Left lung (tissue), 10 donors: Measurements from ENCODE around the gene FAM131C. TPM values are rescaled to one million over a fixed set of nuclear protein-coding genes. Genes with fewer than 3 reads are reported as not detected.

ENCODE experiments used
- ATAC-seq: fragments of 200-7000 bp; cut with Tn5 transposase; one replicate; pipeline ENCODE4 v1.9.1; 2020; ENCODE audit warnings: moderate library complexity
- DNase-seq, 4 donors: peaks; one replicate each; pipeline ENCODE4 v3.0.0-alpha.2; 2013 to 2020
- H3K27ac ChIP-seq, 2 donors: fragments of 200-600 bp; sonication (generic) in 1 of 2; one replicate each; pipeline versions ENCODE4 v1.5.0 to v1.8.0; 2020 to 2021
- H3K27me3 ChIP-seq, 2 donors: fragments of 200-600 bp; sonication (generic) in 1 of 2; one replicate each; pipeline versions ENCODE4 v1.5.0 to v1.8.0; 2020 to 2021
- H3K36me3 ChIP-seq, 2 donors: fragments of 200-600 bp; sonication (generic) in 1 of 2; one replicate each; pipeline versions ENCODE4 v1.5.0 to v1.8.0; 2020 to 2021
- H3K4me1 ChIP-seq, 2 donors: fragments of 200-600 bp; one replicate each; pipeline ENCODE4 v1.8.0; 2021
- H3K4me3 ChIP-seq, 2 donors: fragments of 200-600 bp; sonication (generic) in 1 of 2; one replicate each; pipeline versions ENCODE4 v1.5.0 to v1.8.0; 2020 to 2021; ENCODE audit warnings: mild to moderate bottlenecking in 1 of 2
- H3K9me3 ChIP-seq, 2 donors: fragments of 200-600 bp; sonication (generic) in 1 of 2; one replicate each; pipeline versions ENCODE4 v1.5.0 to v1.8.0; 2020 to 2021
- intact Hi-C, 2 donors: fragments of 100-400 bp; cut with DNase I; formaldehyde crosslinking; loops; one replicate each; pipeline versions ENCODE4 v1.11.2 to v1.14.2; 2022
- polyA plus RNA-seq, 6 donors: library from polyadenylated mRNA; unstranded; fragments of 120-200 nt; gene quantifications; one replicate each; pipeline ENCODE4 v1.2.1, GENCODE V29; 2013; ENCODE audit not compliant: insufficient read length in 6 of 6
- total RNA-seq, 2 donors: library from RNA; stranded (reverse); fragmentation: NEBNext Ultra II Directional; extraction: Animal tissue kit (Norgen Biotek cat#: 25700); gene quantifications; one replicate each; pipeline ENCODE4 v1.2.1, GENCODE V29; 2021
- TF ChIP-seq, protein P1 (sequence below), 2 donors: fragments of 200-600 bp; sonication (generic) in 1 of 2; IDR thresholded peaks; one replicate each; pipeline versions ENCODE4 v1.5.0 to v1.8.0; 2021; ENCODE audit warnings: antibody characterized with exemption in 2 of 2
- donor health status: DM: no; HTN: yes; CAD: no.
- donor health status: DM: no; HTN: no; CAD: no.

Gene FAM131C
- total and polyA plus RNA-seq, 8 donors: 0.08 to 0.21 (median 0.17) TPM; not detected in 4

DNA sequence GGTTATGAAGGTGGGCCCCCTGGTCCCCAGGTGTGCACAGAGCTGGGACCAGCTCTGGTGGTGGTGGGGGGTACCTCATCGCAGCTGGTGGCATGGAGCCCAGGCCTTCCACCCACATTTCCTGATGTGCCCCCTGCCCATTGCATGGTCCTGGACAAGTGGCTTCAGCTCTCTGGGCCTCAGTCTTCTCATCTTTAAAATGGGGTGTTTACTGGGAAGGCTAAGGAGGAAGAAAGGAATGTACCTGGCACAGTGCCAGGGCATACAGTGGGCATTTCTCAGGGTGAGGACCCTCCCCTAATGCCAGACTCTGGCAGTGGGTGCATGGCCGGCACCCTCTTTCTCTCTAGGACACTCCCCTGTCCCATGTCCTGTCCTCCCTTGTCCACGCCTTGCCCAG lies 22.4 kb downstream of the FAM131C start:
- ATAC-seq: no peak
- peaks cover 0 to 4% of the 10 kb centered on the region in 2 donors for H3K4me1 ChIP-seq
- no peak overlapping the region for H3K4me3 ChIP-seq
- DNase-seq: no peak
- H3K27ac ChIP-seq: no peak overlapping the region
- no peaks in the 10 kb centered on the region for H3K36me3 ChIP-seq
- intact Hi-C loops: no loop called here
- H3K27me3 ChIP-seq: peaks cover 0 to 9% of the 10 kb centered on the region in 2 donors
- H3K9me3 ChIP-seq: no peaks in the 10 kb centered on the region
- TF ChIP-seq, protein P1, sequence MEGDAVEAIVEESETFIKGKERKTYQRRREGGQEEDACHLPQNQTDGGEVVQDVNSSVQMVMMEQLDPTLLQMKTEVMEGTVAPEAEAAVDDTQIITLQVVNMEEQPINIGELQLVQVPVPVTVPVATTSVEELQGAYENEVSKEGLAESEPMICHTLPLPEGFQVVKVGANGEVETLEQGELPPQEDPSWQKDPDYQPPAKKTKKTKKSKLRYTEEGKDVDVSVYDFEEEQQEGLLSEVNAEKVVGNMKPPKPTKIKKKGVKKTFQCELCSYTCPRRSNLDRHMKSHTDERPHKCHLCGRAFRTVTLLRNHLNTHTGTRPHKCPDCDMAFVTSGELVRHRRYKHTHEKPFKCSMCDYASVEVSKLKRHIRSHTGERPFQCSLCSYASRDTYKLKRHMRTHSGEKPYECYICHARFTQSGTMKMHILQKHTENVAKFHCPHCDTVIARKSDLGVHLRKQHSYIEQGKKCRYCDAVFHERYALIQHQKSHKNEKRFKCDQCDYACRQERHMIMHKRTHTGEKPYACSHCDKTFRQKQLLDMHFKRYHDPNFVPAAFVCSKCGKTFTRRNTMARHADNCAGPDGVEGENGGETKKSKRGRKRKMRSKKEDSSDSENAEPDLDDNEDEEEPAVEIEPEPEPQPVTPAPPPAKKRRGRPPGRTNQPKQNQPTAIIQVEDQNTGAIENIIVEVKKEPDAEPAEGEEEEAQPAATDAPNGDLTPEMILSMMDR (IDR thresholded peaks at IDR 0.05): no peak

- Histone ChIP-seq H3K36me3 (no peaks in the 10 kb centered on the region), H3K4me1 (no peaks in the 10 kb centered on the region), H3K4me3 (no peak overlapping the region), H3K27me3 (peaks cover 0 to 9% of the 10 kb centered on the region in 2 donors), H3K27ac (no peak overlapping the region), H3K9me3 (no peaks in the 10 kb centered on the region)
- DNase-seq (no peak), ATAC-seq (no peak)
- intact Hi-C loops: no loop called here
- TF ChIP-seq, protein P1 (IDR thresholded peaks at IDR 0.05): no peak
Measured at GRCh38 chr1:16050328-16050727, 23.1 kb downstream of the FAM131C start.

- TF ChIP-seq, protein P1 (IDR thresholded peaks at IDR 0.05): no peak
- peak; percentile 91 for ATAC-seq
- intact Hi-C loops: no loop called here
Measured at GRCh38 chr1:16048573-16049189, 24.8 kb downstream of the FAM131C start.

GRCh38 chr1:16047791-16048475 lies 25.5 kb downstream of the FAM131C start:
- TF ChIP-seq, protein P1 (IDR thresholded peaks at IDR 0.05): no peak
- no peaks in the 10 kb centered on the region for H3K9me3 ChIP-seq
- DNase-seq: no peak
- no peaks in the 10 kb centered on the region for H3K4me1 ChIP-seq
- no peaks in the 10 kb centered on the region for H3K36me3 ChIP-seq
- peaks cover 0 to 9% of the 10 kb centered on the region in 2 donors for H3K27me3 ChIP-seq
- H3K27ac ChIP-seq: no peak overlapping the region
- ATAC-seq: no peak
- intact Hi-C loops: no loop called here
- H3K4me3 ChIP-seq: no peak overlapping the region

More at GRCh38 chr1:16048573-16049189, 24.8 kb downstream of the FAM131C start:
- H3K9me3 ChIP-seq: no peaks in the 10 kb centered on the region
- no peaks in the 10 kb centered on the region for H3K36me3 ChIP-seq
- peaks cover 0 to 9% of the 10 kb centered on the region in 2 donors for H3K27me3 ChIP-seq
- peak overlapping the region; percentile 26 to 35 for H3K4me3 ChIP-seq
- H3K27ac ChIP-seq: no peak overlapping the region
- peak in 3 of 4 donors; percentile 44 to 83 (median 69) for DNase-seq
- H3K4me1 ChIP-seq: no peaks in the 10 kb centered on the region

DNA sequence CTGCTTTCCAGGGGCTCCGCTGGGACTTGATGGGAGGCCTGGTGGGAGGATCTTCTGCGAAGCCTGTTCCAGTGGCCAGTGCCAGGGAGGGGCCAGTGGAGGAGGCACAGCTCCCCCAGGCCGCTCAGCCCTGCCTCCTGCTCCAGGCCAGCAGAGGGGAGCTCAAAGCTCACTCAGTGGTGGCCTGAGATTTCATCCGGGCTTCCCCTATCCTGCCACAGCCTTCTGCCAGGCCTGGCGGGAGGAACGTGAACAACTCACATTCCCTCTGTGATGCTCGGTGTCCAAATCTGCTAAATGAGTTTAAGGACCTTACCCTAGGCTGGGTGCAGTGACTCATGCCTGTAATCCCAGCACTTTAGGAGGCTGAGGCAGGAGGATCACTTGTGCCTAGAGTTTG lies 26.6 kb downstream of the FAM131C start:
- no peak overlapping the region for H3K27ac ChIP-seq
- DNase-seq (no peak), ATAC-seq (no peak)
- no peaks in the 10 kb centered on the region for H3K4me1 ChIP-seq
- no peaks in the 10 kb centered on the region for H3K36me3 ChIP-seq
- H3K4me3 ChIP-seq: no peak overlapping the region
- TF ChIP-seq, protein P1 (IDR thresholded peaks at IDR 0.05): no peak
- no peaks in the 10 kb centered on the region for H3K9me3 ChIP-seq
- intact Hi-C loops: no loop called here
- peaks cover 0 to 9% of the 10 kb centered on the region in 2 donors for H3K27me3 ChIP-seq
